Measurements from ENCODE around the gene SPAG17. TPM values are rescaled to one million over a fixed set of nuclear protein-coding genes. Genes with fewer than 3 reads are reported as not detected.

The SPAG17 gene
- polyA plus RNA-seq, 1 of the 3 experiments (the other 2 are of a cell fraction): not detected

GRCh38 chr1:118186026-118186425 lies 998 bp upstream of the SPAG17 start:
- TF ChIP-seq SIN3A (IDR thresholded peaks at IDR 0.05; ENCODE audit: borderline replicate concordance, low read depth, low read length) (no peak), EZH2phosphoT487 (IDR thresholded peaks at IDR 0.05; ENCODE audit: borderline replicate concordance, low read depth) (no peak), GABPA (IDR thresholded peaks at IDR 0.05; ENCODE audit: low read depth) (no peak), YY1 (IDR thresholded peaks at IDR 0.05; ENCODE audit: low read depth) (no peak), CTCF (IDR thresholded peaks at IDR 0.05) (no peak), SMC3 (IDR thresholded peaks at IDR 0.05; ENCODE audit: low read depth, low read length) (no peak), FOXM1 (IDR thresholded peaks at IDR 0.05; ENCODE audit: low read depth) (no peak), MXI1 (IDR thresholded peaks at IDR 0.05; ENCODE audit: low read depth, low read length) (no peak), RFX5 (IDR thresholded peaks at IDR 0.05; ENCODE audit: low read length) (no peak), POLR2AphosphoS5 (IDR thresholded peaks at IDR 0.05; ENCODE audit: low read depth, low read length) (no peak), RCOR1 (IDR thresholded peaks at IDR 0.05; ENCODE audit: low read length) (no peak), FOSL2 (IDR thresholded peaks at IDR 0.05; ENCODE audit: borderline replicate concordance, low read depth) (no peak), RAD21 (IDR thresholded peaks at IDR 0.05; ENCODE audit: low read length) (no peak), FOXJ3 (CRISPR knock-in tag; IDR thresholded peaks at IDR 0.05) (no peak), NFIC (IDR thresholded peaks at IDR 0.05; ENCODE audit: borderline replicate concordance) (no peak), GATA2 (CRISPR knock-in tag; IDR thresholded peaks at IDR 0.05) (no peak)
- TF ChIP-seq, protein P1, sequence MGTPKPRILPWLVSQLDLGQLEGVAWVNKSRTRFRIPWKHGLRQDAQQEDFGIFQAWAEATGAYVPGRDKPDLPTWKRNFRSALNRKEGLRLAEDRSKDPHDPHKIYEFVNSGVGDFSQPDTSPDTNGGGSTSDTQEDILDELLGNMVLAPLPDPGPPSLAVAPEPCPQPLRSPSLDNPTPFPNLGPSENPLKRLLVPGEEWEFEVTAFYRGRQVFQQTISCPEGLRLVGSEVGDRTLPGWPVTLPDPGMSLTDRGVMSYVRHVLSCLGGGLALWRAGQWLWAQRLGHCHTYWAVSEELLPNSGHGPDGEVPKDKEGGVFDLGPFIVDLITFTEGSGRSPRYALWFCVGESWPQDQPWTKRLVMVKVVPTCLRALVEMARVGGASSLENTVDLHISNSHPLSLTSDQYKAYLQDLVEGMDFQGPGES (IDR thresholded peaks at IDR 0.05; ENCODE audit: low read depth, low read length): no peak
- TF ChIP-seq, protein P2, sequence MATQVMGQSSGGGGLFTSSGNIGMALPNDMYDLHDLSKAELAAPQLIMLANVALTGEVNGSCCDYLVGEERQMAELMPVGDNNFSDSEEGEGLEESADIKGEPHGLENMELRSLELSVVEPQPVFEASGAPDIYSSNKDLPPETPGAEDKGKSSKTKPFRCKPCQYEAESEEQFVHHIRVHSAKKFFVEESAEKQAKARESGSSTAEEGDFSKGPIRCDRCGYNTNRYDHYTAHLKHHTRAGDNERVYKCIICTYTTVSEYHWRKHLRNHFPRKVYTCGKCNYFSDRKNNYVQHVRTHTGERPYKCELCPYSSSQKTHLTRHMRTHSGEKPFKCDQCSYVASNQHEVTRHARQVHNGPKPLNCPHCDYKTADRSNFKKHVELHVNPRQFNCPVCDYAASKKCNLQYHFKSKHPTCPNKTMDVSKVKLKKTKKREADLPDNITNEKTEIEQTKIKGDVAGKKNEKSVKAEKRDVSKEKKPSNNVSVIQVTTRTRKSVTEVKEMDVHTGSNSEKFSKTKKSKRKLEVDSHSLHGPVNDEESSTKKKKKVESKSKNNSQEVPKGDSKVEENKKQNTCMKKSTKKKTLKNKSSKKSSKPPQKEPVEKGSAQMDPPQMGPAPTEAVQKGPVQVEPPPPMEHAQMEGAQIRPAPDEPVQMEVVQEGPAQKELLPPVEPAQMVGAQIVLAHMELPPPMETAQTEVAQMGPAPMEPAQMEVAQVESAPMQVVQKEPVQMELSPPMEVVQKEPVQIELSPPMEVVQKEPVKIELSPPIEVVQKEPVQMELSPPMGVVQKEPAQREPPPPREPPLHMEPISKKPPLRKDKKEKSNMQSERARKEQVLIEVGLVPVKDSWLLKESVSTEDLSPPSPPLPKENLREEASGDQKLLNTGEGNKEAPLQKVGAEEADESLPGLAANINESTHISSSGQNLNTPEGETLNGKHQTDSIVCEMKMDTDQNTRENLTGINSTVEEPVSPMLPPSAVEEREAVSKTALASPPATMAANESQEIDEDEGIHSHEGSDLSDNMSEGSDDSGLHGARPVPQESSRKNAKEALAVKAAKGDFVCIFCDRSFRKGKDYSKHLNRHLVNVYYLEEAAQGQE (IDR thresholded peaks at IDR 0.05; ENCODE audit: low read depth, low read length): no peak
- peaks cover 0 to 6% of the 10 kb centered on the region in 2 experiments; a peak in 1 of 4 replicates for H3K4me1 ChIP-seq (ENCODE audit: control insufficient read depth in 1 of 2, insufficient read depth in 2 of 2, low read depth in 1 of 2, low read length in 1 of 2)
- no peaks in the 10 kb centered on the region for H3K9me2 ChIP-seq
- no peak overlapping the region for H3K4me3 ChIP-seq (ENCODE audit: low read depth in 2 of 2, low read length in 1 of 2)
- no peak overlapping the region for H2AFZ ChIP-seq (ENCODE audit: low read depth)
- no peak overlapping the region for H3K9ac ChIP-seq
- H3K79me2 ChIP-seq (ENCODE audit: insufficient read depth): no peaks in the 10 kb centered on the region
- H3F3A ChIP-seq (replicated peaks; ENCODE audit: insufficient read depth): no peaks in the 10 kb centered on the region
- H3K4me2 ChIP-seq: no peak overlapping the region
- POLR2A ChIA-PET: no interaction called here
- CTCF ChIA-PET: no interaction called here
- no peaks in the 10 kb centered on the region for H3K36me3 ChIP-seq (replicated peaks in 1 of 2; ENCODE audit: control insufficient read depth in 1 of 2, insufficient read depth in 2 of 2, low read length in 1 of 2)
- WGBS (ENCODE audit: low lambda C conversion rate): 40% methylated on average over 4 of the region's 4 CpGs
- no peaks in the 10 kb centered on the region for H3K27me3 ChIP-seq (ENCODE audit: insufficient read depth)
- no peak overlapping the region for H3K27ac ChIP-seq (ENCODE audit: low read depth in 2 of 2, low read length in 1 of 2)
- H4K20me1 ChIP-seq (ENCODE audit: insufficient read depth): no peaks in the 10 kb centered on the region
- H3K9me3 ChIP-seq: no peaks in the 10 kb centered on the region
- no peak for DNase-seq
